Progenitor cell of endocrine pancreas (in vitro differentiated cells): Measurements from ENCODE around the gene CACNA1E. TPM values are rescaled to one million over a fixed set of nuclear protein-coding genes. Genes with fewer than 3 reads are reported as not detected.

Source experiments
- DNase-seq: peaks from one replicate; pipeline ENCODE4 v3.0.0; 2021; ENCODE audit warnings: low spot score; ENCODE audit not compliant: unreplicated experiment
- H3K27ac Mint-ChIP-seq: 2 replicates; pipeline ENCODE4 v1.8.0; 2021; ENCODE audit warnings: mild to moderate bottlenecking, moderate library complexity, mixed read lengths
- H3K27me3 Mint-ChIP-seq: 2 replicates; pipeline ENCODE4 v1.8.0; 2021; ENCODE audit warnings: mixed read lengths
- H3K36me3 Mint-ChIP-seq: 2 replicates; pipeline ENCODE4 v1.8.0; 2022; ENCODE audit warnings: mixed read lengths; ENCODE audit not compliant: insufficient read depth
- H3K4me1 Mint-ChIP-seq: 2 replicates; pipeline ENCODE4 v1.8.0; 2021; ENCODE audit warnings: low read depth, mixed read lengths
- H3K4me3 Mint-ChIP-seq: 2 replicates; pipeline ENCODE4 v1.8.0; 2021; ENCODE audit warnings: low read depth, mild to moderate bottlenecking, moderate library complexity, mixed read lengths
- H3K9me3 Mint-ChIP-seq: 2 replicates; pipeline ENCODE4 v1.8.0; 2021; ENCODE audit warnings: low read depth, mixed read lengths
- CTCF ChIP-seq: fragments of 200-600 bp; sonication (generic); IDR thresholded peaks from one replicate; pipeline ENCODE4 v1.5.0; 2021; ENCODE audit warnings: antibody characterized with exemption, mild to moderate bottlenecking; ENCODE audit not compliant: unreplicated experiment
- total RNA-seq: library from RNA; stranded (reverse); gene quantifications from 2 replicates; pipeline ENCODE4 v1.2.1, GENCODE V29; 2021

Gene CACNA1E
- total RNA-seq, 1 donor from 2014 or later = 0.55 TPM

- no peak for DNase-seq
- no peaks in the 10 kb centered on the region for H3K36me3 Mint-ChIP-seq
Measured at GRCh38 chr1:181664543-181664942, 181.2 kb downstream of the CACNA1E start.

GRCh38 chr1:181669246-181669645 lies 185.9 kb downstream of the CACNA1E start:
- no peak for TF ChIP-seq CTCF
- Mint-ChIP-seq H3K9me3 (peaks cover 5% of the 10 kb centered on the region), H3K36me3 (no peaks in the 10 kb centered on the region), H3K4me3 (no peak overlapping the region), H3K27ac (no peak overlapping the region), H3K27me3 (peaks cover 9% of the 10 kb centered on the region), H3K4me1 (no peaks in the 10 kb centered on the region)
- no peak for DNase-seq

More at GRCh38 chr1:181664543-181664942, 181.2 kb downstream of the CACNA1E start:
- no peaks in the 10 kb centered on the region for H3K9me3 Mint-ChIP-seq
- TF ChIP-seq CTCF = no peak
- no peaks in the 10 kb centered on the region for H3K4me1 Mint-ChIP-seq
- no peak overlapping the region for H3K4me3 Mint-ChIP-seq
- H3K27ac Mint-ChIP-seq = no peak overlapping the region
- peaks cover 4% of the 10 kb centered on the region for H3K27me3 Mint-ChIP-seq

GRCh38 chr1:181674617-181675016 lies 191.3 kb downstream of the CACNA1E start:
- no peak overlapping the region for H3K27ac Mint-ChIP-seq

GRCh38 chr1:181675091-181675917 lies 192.0 kb downstream of the CACNA1E start:
- TF ChIP-seq CTCF = no peak
- no peak for DNase-seq
- H3K4me1 Mint-ChIP-seq = no peaks in the 10 kb centered on the region
- H3K27me3 Mint-ChIP-seq = peaks cover 31% of the 10 kb centered on the region
- H3K4me3 Mint-ChIP-seq = no peak overlapping the region
- peaks cover 5% of the 10 kb centered on the region for H3K9me3 Mint-ChIP-seq
- H3K27ac Mint-ChIP-seq = no peak overlapping the region
- no peaks in the 10 kb centered on the region for H3K36me3 Mint-ChIP-seq

More at GRCh38 chr1:181674617-181675016, 191.3 kb downstream of the CACNA1E start:
- TF ChIP-seq CTCF = no peak
- Mint-ChIP-seq H3K4me1 (no peaks in the 10 kb centered on the region), H3K9me3 (peaks cover 5% of the 10 kb centered on the region), H3K27me3 (peaks cover 28% of the 10 kb centered on the region), H3K36me3 (no peaks in the 10 kb centered on the region), H3K4me3 (no peak overlapping the region)
- no peak for DNase-seq

GRCh38 chr1:181675918-181676190 lies 192.5 kb downstream of the CACNA1E start:
- no peak overlapping the region for H3K27ac Mint-ChIP-seq
- no peak for DNase-seq
- no peak for TF ChIP-seq CTCF
- peaks cover 5% of the 10 kb centered on the region for H3K9me3 Mint-ChIP-seq
- no peak overlapping the region for H3K4me3 Mint-ChIP-seq
- no peaks in the 10 kb centered on the region for H3K4me1 Mint-ChIP-seq
- H3K36me3 Mint-ChIP-seq = no peaks in the 10 kb centered on the region
- H3K27me3 Mint-ChIP-seq = peaks cover 34% of the 10 kb centered on the region
